Measurements from ENCODE around the gene TSPAN18.

The TSPAN18 gene

GRCh38 chr11:44737245-44738085 lies 10.7 kb downstream of the TSPAN18 start:
- DNase-seq (ENCODE audit: low spot score), result no peak

DNA sequence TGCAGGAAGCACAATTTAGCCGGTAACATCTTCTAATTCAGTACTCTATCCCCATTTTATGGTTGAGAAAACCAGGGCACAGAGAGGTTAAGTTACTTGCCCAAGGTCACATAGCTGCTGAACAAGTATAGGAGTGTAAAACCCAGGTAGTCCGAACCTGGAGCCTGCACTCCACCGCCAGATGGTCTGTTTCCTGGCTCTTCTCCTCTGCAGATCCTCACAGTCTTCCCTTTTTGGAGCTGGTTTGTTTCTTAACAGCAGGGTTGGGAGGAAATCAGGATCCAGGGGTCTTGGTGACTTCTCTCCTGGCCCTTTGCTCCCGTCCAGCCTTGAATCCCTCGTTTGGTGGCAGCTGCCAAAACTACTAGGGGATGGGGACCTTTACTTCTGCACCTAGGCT lies 12.0 kb downstream of the TSPAN18 start:
- no peak for DNase-seq (ENCODE audit: low spot score)

DNA sequence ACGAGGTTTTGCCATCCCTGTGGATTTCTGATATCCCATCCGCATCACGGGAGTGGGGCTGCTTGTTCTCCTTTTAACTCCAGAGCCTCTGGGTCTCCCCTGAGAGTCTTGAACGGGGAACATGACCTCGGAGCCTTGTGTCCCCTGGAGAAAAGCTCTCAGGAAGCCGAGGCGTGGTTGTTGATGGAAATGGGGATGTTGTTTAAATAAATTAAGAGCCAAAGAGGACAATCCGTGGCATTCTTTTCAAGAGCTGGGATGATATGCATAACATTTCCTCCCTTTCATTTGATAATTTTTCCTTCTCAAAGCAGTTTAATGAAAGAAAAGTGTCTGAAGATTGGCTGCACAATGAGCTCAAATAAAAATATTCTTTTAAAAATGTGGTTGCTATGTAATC lies 14.2 kb downstream of the TSPAN18 start:
- no peak for DNase-seq (ENCODE audit: low spot score)

DNA sequence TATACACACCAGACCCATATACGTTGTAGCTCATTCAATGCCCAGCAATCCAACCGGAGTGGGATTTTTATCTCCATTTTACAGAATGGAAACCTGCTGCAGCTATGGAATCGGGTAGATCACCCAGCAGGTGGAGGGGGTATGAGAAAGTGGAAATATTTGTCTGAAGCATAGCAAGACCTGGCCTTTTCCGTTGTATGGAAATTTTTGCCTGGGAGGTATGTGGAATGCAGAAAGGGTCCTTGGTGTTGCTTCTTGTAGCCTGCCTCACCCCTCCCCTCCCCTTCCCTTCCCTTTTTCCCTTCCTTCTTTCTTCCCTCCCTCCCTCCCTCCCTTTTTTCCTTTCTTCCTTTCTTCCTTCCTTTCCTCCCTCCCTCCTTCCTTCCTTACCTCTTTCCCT lies 15.2 kb downstream of the TSPAN18 start:
- DNase-seq (ENCODE audit: low spot score), result no peak

GRCh38 chr11:44742508-44743246 lies 15.9 kb downstream of the TSPAN18 start:
- DNase-seq (ENCODE audit: low spot score), result no peak

- DNase-seq (ENCODE audit: low spot score), result no peak
Measured at GRCh38 chr11:44743326-44743725, 16.6 kb downstream of the TSPAN18 start.

GRCh38 chr11:44743959-44744557 lies 17.3 kb downstream of the TSPAN18 start:
- DNase-seq (ENCODE audit: low spot score), result no peak

- no peak for DNase-seq (ENCODE audit: low spot score)
Measured at GRCh38 chr11:44746894-44747293, 20.1 kb downstream of the TSPAN18 start.

GRCh38 chr11:44747316-44747715 lies 20.6 kb downstream of the TSPAN18 start:
- no peak for DNase-seq (ENCODE audit: low spot score)

DNA sequence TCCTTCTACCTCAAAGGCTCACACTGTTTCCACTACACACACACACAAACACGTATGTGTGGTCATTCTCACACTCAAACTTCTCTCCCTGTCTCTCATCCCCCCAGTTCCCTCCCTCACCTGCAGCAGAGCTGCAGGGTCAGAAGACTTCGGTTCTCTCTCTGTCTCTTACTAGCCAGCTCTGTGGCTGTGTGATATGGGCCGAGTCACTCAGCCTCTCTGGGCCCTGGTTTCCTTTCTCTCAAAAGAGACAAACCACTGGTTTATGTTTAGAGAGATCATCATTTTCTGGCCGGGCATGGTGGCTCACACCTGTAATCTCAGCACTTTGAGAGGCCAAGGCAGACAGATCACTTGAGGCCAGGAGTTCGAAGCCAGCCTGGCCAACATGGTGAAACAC lies 21.1 kb downstream of the TSPAN18 start:
- no peak for DNase-seq (ENCODE audit: low spot score)

DNA sequence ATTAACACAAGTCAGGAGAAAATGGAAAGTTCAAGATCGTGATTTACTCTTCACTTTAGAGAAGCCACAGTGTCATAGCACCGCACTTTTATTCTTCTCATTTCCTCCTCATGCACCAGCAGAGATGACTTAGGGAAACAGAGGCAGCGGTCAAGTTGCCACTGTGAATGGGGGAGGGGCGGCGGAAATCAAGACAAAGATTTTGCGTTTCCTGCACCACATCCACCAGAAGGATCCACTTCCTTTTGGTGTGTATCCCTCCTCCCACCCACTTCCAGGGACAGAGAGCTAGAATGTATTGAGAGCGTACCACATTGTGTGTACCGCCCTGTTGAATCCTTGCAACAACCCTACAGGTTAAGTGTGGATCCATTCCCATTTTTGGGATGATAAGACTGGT lies 21.8 kb downstream of the TSPAN18 start:
- DNase-seq (ENCODE audit: low spot score), result no peak

DNA sequence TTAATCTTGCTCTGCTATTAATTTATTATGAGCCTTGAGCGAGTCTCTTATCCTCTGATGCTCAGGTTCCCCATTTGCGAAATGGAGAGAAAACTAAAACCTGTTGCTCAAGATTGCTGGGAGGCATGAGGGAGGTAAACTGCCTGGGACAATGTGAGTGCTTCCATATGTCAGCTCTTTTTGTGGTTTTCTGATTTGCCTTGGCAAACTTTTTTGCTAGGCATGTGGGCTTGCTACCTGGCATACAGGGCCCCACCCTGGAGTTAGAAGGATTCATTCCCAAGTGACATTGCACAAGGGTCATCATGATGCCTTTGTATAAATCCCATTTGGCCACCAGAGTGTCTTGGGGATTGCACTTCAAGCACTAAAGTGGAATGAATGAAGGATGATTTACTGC lies 22.4 kb downstream of the TSPAN18 start:
- no peak for DNase-seq (ENCODE audit: low spot score)

DNA sequence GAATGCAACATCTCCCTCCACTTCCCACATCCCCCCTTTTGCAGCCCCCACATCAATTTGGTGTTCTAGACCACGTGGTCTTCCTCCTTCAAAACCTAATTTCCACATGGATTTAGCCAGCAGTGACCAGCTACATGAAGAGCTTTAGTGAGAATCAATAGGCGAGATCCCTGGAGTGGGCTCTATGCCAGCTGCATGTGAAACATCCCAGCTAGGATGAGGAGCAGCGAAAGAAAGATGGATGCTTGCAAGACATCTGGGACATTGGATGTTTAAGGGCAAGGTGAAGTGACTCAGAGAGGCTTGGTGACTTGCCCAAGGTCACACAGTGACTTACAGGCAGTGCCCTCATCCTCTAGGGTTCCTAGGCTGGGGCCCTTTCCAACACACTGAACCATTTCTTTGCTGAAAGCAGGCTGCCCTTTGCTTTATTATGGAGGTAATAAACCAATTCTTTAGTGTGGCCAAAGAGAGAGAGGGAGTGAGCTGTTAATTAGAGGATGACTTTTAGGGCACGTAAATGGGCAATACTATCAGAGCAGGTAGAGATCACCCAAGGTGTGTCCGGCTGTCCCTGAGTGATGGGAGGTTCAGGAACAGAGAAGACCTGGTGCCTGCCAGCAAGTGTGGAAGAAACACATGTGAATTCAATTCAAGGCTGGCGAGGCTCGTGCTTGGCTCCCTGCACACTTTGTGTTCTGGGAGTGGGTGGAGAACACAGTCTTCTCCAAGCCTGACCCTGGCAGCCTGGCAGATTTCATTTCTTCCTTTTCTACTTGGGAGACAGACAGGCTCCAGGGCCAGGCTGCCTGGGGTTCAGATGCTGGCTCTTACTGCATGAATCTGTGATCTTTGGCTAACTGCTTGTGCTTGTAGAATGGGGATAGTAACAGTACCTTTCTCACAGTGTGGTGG lies 24.0 kb downstream of the TSPAN18 start:
- DNase-seq (ENCODE audit: low spot score), result no peak

DNA sequence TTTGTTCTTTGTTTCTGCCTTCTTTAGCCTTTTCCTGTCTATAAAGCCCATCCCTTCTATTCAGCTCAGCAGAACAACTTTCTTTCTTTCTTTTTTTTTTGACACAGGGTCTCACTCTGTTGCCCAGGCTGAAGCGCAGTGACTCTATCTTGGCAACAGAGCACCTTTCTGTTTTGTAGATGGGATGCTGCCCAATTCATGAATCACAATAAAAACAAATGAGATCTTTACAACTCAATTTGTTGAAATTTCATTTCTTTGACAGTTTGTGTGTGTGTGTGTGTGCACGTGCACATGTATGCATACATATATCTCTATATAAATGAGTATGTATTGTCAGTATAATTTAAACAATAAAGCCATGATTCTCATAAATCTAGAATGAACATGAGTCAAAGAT lies 25.5 kb downstream of the TSPAN18 start:
- no peak for DNase-seq (ENCODE audit: low spot score)

DNA sequence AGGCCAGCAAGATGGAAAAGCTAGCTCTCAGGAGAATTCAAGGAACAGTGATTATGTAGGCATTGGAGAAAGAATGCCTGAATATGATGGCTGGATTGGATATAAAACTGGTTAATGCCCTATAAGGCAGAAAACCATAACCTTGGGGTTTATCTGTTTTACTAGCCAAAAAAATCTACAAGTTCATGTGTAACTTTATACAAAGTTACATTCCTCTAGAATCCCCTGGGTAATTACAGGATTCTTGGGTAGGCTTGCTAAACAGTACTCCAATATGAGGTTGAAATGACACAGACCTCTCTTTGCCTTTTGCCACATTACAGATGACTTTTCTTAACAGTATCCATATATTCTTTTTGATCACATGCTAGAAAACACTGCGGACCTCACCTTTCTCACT lies 26.0 kb downstream of the TSPAN18 start:
- no peak for DNase-seq (ENCODE audit: low spot score)

GRCh38 chr11:44753961-44754645 lies 27.3 kb downstream of the TSPAN18 start:
- no peak for DNase-seq (ENCODE audit: low spot score)

- DNase-seq (ENCODE audit: low spot score), result no peak
Measured at GRCh38 chr11:44754876-44755555, 28.3 kb downstream of the TSPAN18 start.

- no peak for DNase-seq (ENCODE audit: low spot score)
Measured at GRCh38 chr11:44755556-44756523, 29.1 kb downstream of the TSPAN18 start.

- no peak for DNase-seq (ENCODE audit: low spot score)
Measured at GRCh38 chr11:44758983-44759382, 32.2 kb downstream of the TSPAN18 start.
